K562 (cell line): ENCODE measurements around the gene UBL7. TPM values are rescaled to one million over a fixed set of nuclear protein-coding genes. Genes with fewer than 3 reads are reported as not detected.

Experiments used
- ARHGAP35 ChIP-seq: fragments of 450-650 bp; IDR thresholded peaks from 2 replicates; pipeline ENCODE4 v1.6.1; 2018; ENCODE audit not compliant: partially characterized antibody
- DDX20 ChIP-seq: fragments of 450-650 bp; IDR thresholded peaks from 2 replicates; pipeline ENCODE4 v1.6.1; 2016; ENCODE audit warnings: missing genetic modification characterization, low read depth, mild to moderate bottlenecking, missing compliant biosample characterization, moderate library complexity
- ETS1 ChIP-seq: conservative IDR thresholded peaks from 2 replicates; pipeline ENCODE4 v1.6.1; 2011; ENCODE audit warnings: low read depth, mild to moderate bottlenecking, low read length; ENCODE audit not compliant: control insufficient read depth
- EWSR1 ChIP-seq: fragments of 450-650 bp; IDR thresholded peaks from 2 replicates; pipeline ENCODE4 v1.6.1; 2018; ENCODE audit warnings: borderline replicate concordance, mild to moderate bottlenecking, low read depth, moderate library complexity; ENCODE audit not compliant: partially characterized antibody
- FOSL1 ChIP-seq: fragments of 200-800 bp; sonication (Bioruptor generic); conservative IDR thresholded peaks from 2 replicates; pipeline ENCODE4 v1.6.1; 2016; ENCODE audit warnings: missing genetic modification characterization, missing compliant biosample characterization
- GATA2 ChIP-seq: sonication (generic); formaldehyde crosslinking; IDR thresholded peaks from 2 replicates; pipeline ENCODE4 v1.4.0; 2020; ENCODE audit warnings: mild to moderate bottlenecking, missing genetic modification reagents
- HMBOX1 ChIP-seq: sonication (generic); IDR thresholded peaks from 2 replicates; pipeline ENCODE4 v1.6.1; 2016
- IFI16 ChIP-seq: fragments of 250-450 bp; sonication (Bioruptor Pico); IDR thresholded peaks from 2 replicates; pipeline ENCODE4 v2.1.2; 2022; ENCODE audit warnings: mild to moderate bottlenecking, inconsistent platforms
- ILK ChIP-seq: fragments of 450-650 bp; IDR thresholded peaks from 2 replicates; pipeline ENCODE4 v1.6.1; 2016; ENCODE audit warnings: missing genetic modification characterization, low read depth, mild to moderate bottlenecking, missing compliant biosample characterization, moderate library complexity, borderline replicate concordance
- PHF21A ChIP-seq: fragments of 450-650 bp; IDR thresholded peaks from 2 replicates; pipeline ENCODE4 v1.6.1; 2017; ENCODE audit warnings: low read depth, borderline replicate concordance
- PRPF4 ChIP-seq: fragments of 200-400 bp; formaldehyde crosslinking; IDR thresholded peaks from one replicate; pipeline ENCODE4 v1.6.1; 2017; ENCODE audit warnings: low read length, low read depth, mild to moderate bottlenecking; ENCODE audit not compliant: insufficient read depth, poor library complexity, severe bottlenecking
- RBFOX2 ChIP-seq: fragments of 200-400 bp; formaldehyde crosslinking; IDR thresholded peaks from 2 replicates; pipeline ENCODE4 v1.6.1; 2017; ENCODE audit warnings: low read depth, mild to moderate bottlenecking, low read length, moderate library complexity
- SFPQ ChIP-seq: fragments of 200-400 bp; formaldehyde crosslinking; IDR thresholded peaks from 2 replicates; pipeline ENCODE4 v1.6.1; 2017; ENCODE audit warnings: mild to moderate bottlenecking, low read depth, low read length, moderate library complexity
- TRIM25 ChIP-seq: fragments of 450-650 bp; IDR thresholded peaks from 2 replicates; pipeline ENCODE4 v1.7.0; 2016; ENCODE audit warnings: borderline replicate concordance
- ZBTB34 ChIP-seq: fragments of 250-450 bp; sonication (Bioruptor Pico); IDR thresholded peaks from 2 replicates; pipeline ENCODE4 v1.8.0; 2021; ENCODE audit warnings: mild to moderate bottlenecking, moderate library complexity
- ZFP36 ChIP-seq: fragments of 150-350 bp; IDR thresholded peaks from 2 replicates; pipeline ENCODE4 v1.6.1; 2018; ENCODE audit warnings: low read length, low read depth; ENCODE audit not compliant: partially characterized antibody
- ZNF212 ChIP-seq: fragments of 450-650 bp; formaldehyde crosslinking; IDR thresholded peaks from 2 replicates; pipeline ENCODE4 v1.4.0; 2020; ENCODE audit warnings: mild to moderate bottlenecking
- ZNF384 ChIP-seq: IDR thresholded peaks from 2 replicates; pipeline ENCODE4 v1.6.1; 2012; ENCODE audit warnings: low read depth, low read length, improper control_type of control experiment
- ZNF449 ChIP-seq: fragments of 250-450 bp; sonication (Bioruptor Pico); IDR thresholded peaks from 2 replicates; pipeline ENCODE4 v1.8.0; 2022; ENCODE audit warnings: moderate library complexity, mild to moderate bottlenecking, inconsistent platforms
- polyA plus RNA-seq, 8 experiments: library from polyadenylated mRNA; depleted of rRNA in 4 of 8; stranded (reverse) in 5 of 8; unstranded in 3 of 8; fragments of >200 nt; fragmentation: Nextera tagmentation in 2 of 8; fragmentation: Illumina TruSeq in 1 of 8; extraction: Ambion mirVana in 2 of 8; extraction: Trizol in 1 of 8; gene quantifications; 2 replicates each; pipeline versions ENCODE4 v1.2.1 to v1.2.3, GENCODE V29; 2011 to 2014; ENCODE audit warnings: inconsistent platforms in 1 of 8, missing spikeins in 1 of 8
- total RNA-seq, 7 experiments: library from RNA; depleted of rRNA in 6 of 7; stranded (reverse); fragments of >200 nt in 6 of 7; fragmentation: Illumina TruSeq in 2 of 7; extraction: Trizol in 2 of 7; gene quantifications; 2 replicates each; pipeline versions ENCODE4 v1.2.1 to v1.2.3, GENCODE V29; 2011 to 2021; ENCODE audit warnings: low replicate concordance in 1 of 7

The UBL7 gene
- total and polyA plus RNA-seq, 9 of the 15 experiments (the other 6 are each of a cell fraction or from before 2014, with no cell fraction given) = 19.2 to 63.4 (median 44.9) TPM

GRCh38 chr15:74425630-74426029 lies 35.3 kb downstream of the UBL7 start (continued):
- TF ChIP-seq TRIM25 (no peak), EWSR1 (no peak), DDX20 (tag) (no peak), ZNF449 (CRISPR knock-in tag) (no peak), ZNF212 (no peak), ZNF384 (no peak), ZFP36 (no peak), PHF21A (no peak), IFI16 (CRISPR knock-in tag) (no peak), PRPF4 (no peak), ARHGAP35 (no peak), RBFOX2 (no peak), ETS1 (0 out of 2 replicates have a peak, but pooled peaks have one; percentile 31), GATA2 (peak; percentile 55; the same call in 1 of the 2 replicates), FOSL1 (tag) (0 out of 2 replicates have a peak, but pooled peaks have one; percentile 18), HMBOX1 (no peak), ZBTB34 (no peak), ILK (tag) (no peak), SFPQ (no peak)
